ENCODE results near the gene TIMELESS.

TIMELESS gene

GRCh38 chr12:56398324-56398723 lies 50.9 kb downstream of the TIMELESS start:
- no peaks in the 10 kb centered on the region for H3K9me3 ChIP-seq (ENCODE audit: insufficient read depth, low read depth, low read length)
- no peaks in the 10 kb centered on the region for H3K79me2 ChIP-seq (ENCODE audit: insufficient read depth, low read length)
- H2AFZ ChIP-seq (ENCODE audit: low read length) = no peak overlapping the region
- no peak for TF ChIP-seq CTCF (conservative IDR thresholded peaks at IDR 0.05; ENCODE audit: low read length)
- no peak for TF ChIP-seq EZH2phosphoT487 (IDR thresholded peaks at IDR 0.05; ENCODE audit: borderline replicate concordance)
- no peaks in the 10 kb centered on the region for H3K36me3 ChIP-seq (ENCODE audit: insufficient read depth, low read length)
- H3F3A ChIP-seq (ENCODE audit: low read depth) = no peaks in the 10 kb centered on the region
- no peaks in the 10 kb centered on the region for H3K27me3 ChIP-seq (ENCODE audit: insufficient read depth, low read length, poor library complexity, severe bottlenecking)
- no peak overlapping the region for H3K4me3 ChIP-seq (ENCODE audit: low read length, poor library complexity, severe bottlenecking)
- no peaks in the 10 kb centered on the region for H4K20me1 ChIP-seq (ENCODE audit: insufficient read depth, low read length, poor library complexity, severe bottlenecking)
- H3K9ac ChIP-seq (ENCODE audit: low read depth, low read length, poor library complexity, severe bottlenecking) = no peak overlapping the region
- no peaks in the 10 kb centered on the region for H3K4me1 ChIP-seq (ENCODE audit: insufficient read depth, low read length, poor library complexity, severe bottlenecking)
- H3K4me2 ChIP-seq (ENCODE audit: low read depth, low read length, poor library complexity, severe bottlenecking) = no peak overlapping the region
- no peaks in the 10 kb centered on the region for H3K9me2 ChIP-seq (replicated peaks; ENCODE audit: low read depth, low read length)

GRCh38 chr12:56392331-56392730 lies 56.9 kb downstream of the TIMELESS start:
- H3K9me2 ChIP-seq (replicated peaks; ENCODE audit: low read depth, low read length) = no peaks in the 10 kb centered on the region
- no peak overlapping the region for H3K4me3 ChIP-seq (ENCODE audit: low read length, poor library complexity, severe bottlenecking)
- H3K4me1 ChIP-seq (ENCODE audit: insufficient read depth, low read length, poor library complexity, severe bottlenecking) = no peaks in the 10 kb centered on the region
- no peaks in the 10 kb centered on the region for H4K20me1 ChIP-seq (ENCODE audit: insufficient read depth, low read length, poor library complexity, severe bottlenecking)
- H3K9ac ChIP-seq (ENCODE audit: low read depth, low read length, poor library complexity, severe bottlenecking) = no peak overlapping the region
- no peaks in the 10 kb centered on the region for H3K79me2 ChIP-seq (ENCODE audit: insufficient read depth, low read length)
- H3K36me3 ChIP-seq (ENCODE audit: insufficient read depth, low read length) = no peaks in the 10 kb centered on the region
- H2AFZ ChIP-seq (ENCODE audit: low read length) = no peak overlapping the region
- H3K27me3 ChIP-seq (ENCODE audit: insufficient read depth, low read length, poor library complexity, severe bottlenecking) = no peaks in the 10 kb centered on the region
- no peaks in the 10 kb centered on the region for H3F3A ChIP-seq (ENCODE audit: low read depth)
- H3K9me3 ChIP-seq (ENCODE audit: insufficient read depth, low read depth, low read length) = no peaks in the 10 kb centered on the region
- TF ChIP-seq CTCF (conservative IDR thresholded peaks at IDR 0.05; ENCODE audit: low read length) = no peak
- no peak overlapping the region for H3K4me2 ChIP-seq (ENCODE audit: low read depth, low read length, poor library complexity, severe bottlenecking)

GRCh38 chr12:56391721-56392120 lies 57.5 kb downstream of the TIMELESS start:
- no peak for TF ChIP-seq CTCF (conservative IDR thresholded peaks at IDR 0.05; ENCODE audit: low read length)
- TF ChIP-seq EZH2phosphoT487 (IDR thresholded peaks at IDR 0.05; ENCODE audit: borderline replicate concordance) = no peak
- Histone ChIP-seq H3K36me3 (ENCODE audit: insufficient read depth, low read length) (no peaks in the 10 kb centered on the region), H3K27me3 (ENCODE audit: insufficient read depth, low read length, poor library complexity, severe bottlenecking) (no peaks in the 10 kb centered on the region), H3K79me2 (ENCODE audit: insufficient read depth, low read length) (no peaks in the 10 kb centered on the region), H3K9ac (ENCODE audit: low read depth, low read length, poor library complexity, severe bottlenecking) (no peak overlapping the region), H3K4me3 (ENCODE audit: low read length, poor library complexity, severe bottlenecking) (no peak overlapping the region), H3K9me2 (replicated peaks; ENCODE audit: low read depth, low read length) (no peaks in the 10 kb centered on the region), H2AFZ (ENCODE audit: low read length) (no peak overlapping the region), H3K4me2 (ENCODE audit: low read depth, low read length, poor library complexity, severe bottlenecking) (no peak overlapping the region), H3K9me3 (ENCODE audit: insufficient read depth, low read depth, low read length) (no peaks in the 10 kb centered on the region), H3K4me1 (ENCODE audit: insufficient read depth, low read length, poor library complexity, severe bottlenecking) (no peaks in the 10 kb centered on the region), H4K20me1 (ENCODE audit: insufficient read depth, low read length, poor library complexity, severe bottlenecking) (no peaks in the 10 kb centered on the region), H3F3A (ENCODE audit: low read depth) (no peaks in the 10 kb centered on the region)

Data from Loucy (cell line).